Endothelial cell of umbilical vein (primary cell): Measurements from ENCODE around the gene HSPG2.

Source experiments
- CTCF ChIP-seq, 2 donors: IDR thresholded peaks; 1 replicate in 1 of 2; 2 replicates in 1 of 2; pipeline ENCODE4 v1.5.1; 2011; ENCODE audit warnings: low read length in 2 of 2, mild to moderate bottlenecking in 2 of 2, moderate library complexity in 2 of 2, control low read depth in 1 of 2, inconsistent platforms in 1 of 2, low read depth in 1 of 2; ENCODE audit not compliant: insufficient read depth in 1 of 2; ENCODE audit errors: extremely low read depth in 1 of 2
- FOS ChIP-seq: IDR thresholded peaks from 2 replicates; pipeline ENCODE4 v1.6.1; 2011; ENCODE audit warnings: mild to moderate bottlenecking, low read length, moderate library complexity, borderline replicate concordance; ENCODE audit not compliant: insufficient read depth
- JUN ChIP-seq: IDR thresholded peaks from 2 replicates; pipeline ENCODE4 v1.6.1; 2011; ENCODE audit warnings: borderline replicate concordance, low read depth; ENCODE audit not compliant: insufficient read length, insufficient read depth
- MAX ChIP-seq: IDR thresholded peaks from 2 replicates; pipeline ENCODE4 v1.6.1; 2011; ENCODE audit not compliant: insufficient read depth, insufficient read length
- POLR2A ChIP-seq: IDR thresholded peaks from 2 replicates; pipeline ENCODE4 v1.6.1; 2012; ENCODE audit warnings: low read depth, mild to moderate bottlenecking, control low read depth, low read length
- POLR2AphosphoS5 ChIP-seq: IDR thresholded peaks from 2 replicates; pipeline ENCODE4 v1.6.1; 2012; ENCODE audit warnings: low read depth, mild to moderate bottlenecking, control low read depth, low read length, moderate library complexity; ENCODE audit not compliant: insufficient read depth

GRCh38 chr1:21874328-21874727, 62.8 kb downstream of the HSPG2 start:
- no peak for TF ChIP-seq POLR2A
- TF ChIP-seq CTCF (IDR thresholded peaks at IDR 0.05; ENCODE audit: extremely low read depth in 1 of 2, insufficient read depth in 1 of 2, low read depth in 1 of 2, low read length in 2 of 2): no peak
- peak; percentile 14 for TF ChIP-seq POLR2AphosphoS5
- TF ChIP-seq MAX: no peak
- no peak for TF ChIP-seq JUN
- TF ChIP-seq FOS: no peak
